IMR-90 (cell line): Measurements from ENCODE around the gene SLC40A1. TPM values are rescaled to one million over a fixed set of nuclear protein-coding genes. Genes with fewer than 3 reads are reported as not detected.

Experiments
- BHLHE40 ChIP-seq: fragments of 150-350 bp; IDR thresholded peaks from 2 replicates; pipeline ENCODE4 v1.6.1; 2016; ENCODE audit warnings: mild to moderate bottlenecking, low read depth, low read length
- FOS ChIP-seq: fragments of 150-350 bp; IDR thresholded peaks from 2 replicates; pipeline ENCODE4 v1.6.1; 2016; ENCODE audit warnings: low read depth, low read length
- MAFK ChIP-seq: IDR thresholded peaks from 2 replicates; pipeline ENCODE4 v1.6.1; 2012; ENCODE audit warnings: low read depth, low read length, improper control_type of control experiment
- MXI1 ChIP-seq: IDR thresholded peaks from 2 replicates; pipeline ENCODE4 v1.6.1; 2012; ENCODE audit warnings: low read depth, mild to moderate bottlenecking, low read length, moderate library complexity, borderline replicate concordance
- NFE2L2 ChIP-seq: fragments of 150-350 bp; IDR thresholded peaks from 2 replicates; pipeline ENCODE4 v1.6.1; 2016; ENCODE audit warnings: low read depth, mild to moderate bottlenecking, low read length
- RFX5 ChIP-seq: IDR thresholded peaks from 2 replicates; pipeline ENCODE4 v1.8.0; 2012; ENCODE audit warnings: low read depth, mild to moderate bottlenecking, low read length, moderate library complexity
- polyA plus RNA-seq, 3 experiments: library from polyadenylated mRNA; depleted of rRNA; stranded (reverse); fragments of >200 nt; gene quantifications; 2 replicates each; pipeline ENCODE4 v1.2.3, GENCODE V29; 2012; ENCODE audit warnings: low replicate concordance in 1 of 3
- total RNA-seq: library from RNA; depleted of rRNA; stranded (reverse); fragments of >200 nt; gene quantifications from 2 replicates; pipeline ENCODE4 v1.2.3, GENCODE V29; 2012
- TF ChIP-seq, protein P1 (sequence below): fragments of 150-350 bp; IDR thresholded peaks from 2 replicates; pipeline ENCODE4 v1.6.1; 2016; ENCODE audit warnings: low read depth, mild to moderate bottlenecking, low read length, moderate library complexity, borderline replicate concordance

Gene SLC40A1
- total and polyA plus RNA-seq, 2 of the 4 experiments (the other 2 are of a cell fraction) = 1.5 to 5.0 TPM

DNA sequence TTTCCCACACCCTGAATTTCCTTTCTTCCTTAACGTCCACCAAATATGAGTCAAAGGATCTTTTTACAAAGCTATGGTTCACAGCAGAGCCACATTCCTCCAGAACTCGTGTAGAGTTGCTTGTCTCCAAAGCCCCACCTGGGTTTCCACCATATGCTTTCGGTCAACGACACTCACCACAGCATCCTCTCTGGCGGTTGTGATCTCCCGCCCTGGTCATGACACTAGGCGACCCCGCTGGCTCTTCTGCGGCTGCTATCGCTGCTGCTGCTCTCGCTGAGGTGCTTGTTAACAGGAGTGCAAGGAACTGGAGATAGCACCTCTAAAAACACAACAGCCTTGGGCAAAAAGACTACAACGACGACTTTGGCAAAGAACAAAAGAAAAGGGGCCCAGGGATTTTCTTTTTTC lies 340 bp downstream of the SLC40A1 start (continued):
- TF ChIP-seq NFE2L2 (no peak), MAFK (no peak), FOS (no peak), RFX5 (no peak), MXI1 (no peak), BHLHE40 (no peak)
- TF ChIP-seq, protein P1, sequence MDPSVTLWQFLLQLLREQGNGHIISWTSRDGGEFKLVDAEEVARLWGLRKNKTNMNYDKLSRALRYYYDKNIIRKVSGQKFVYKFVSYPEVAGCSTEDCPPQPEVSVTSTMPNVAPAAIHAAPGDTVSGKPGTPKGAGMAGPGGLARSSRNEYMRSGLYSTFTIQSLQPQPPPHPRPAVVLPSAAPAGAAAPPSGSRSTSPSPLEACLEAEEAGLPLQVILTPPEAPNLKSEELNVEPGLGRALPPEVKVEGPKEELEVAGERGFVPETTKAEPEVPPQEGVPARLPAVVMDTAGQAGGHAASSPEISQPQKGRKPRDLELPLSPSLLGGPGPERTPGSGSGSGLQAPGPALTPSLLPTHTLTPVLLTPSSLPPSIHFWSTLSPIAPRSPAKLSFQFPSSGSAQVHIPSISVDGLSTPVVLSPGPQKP = no peak
